ELR (cell line): ENCODE results near the gene ARF6.
"Not testable (repeated sequence)": the region's sequence is repeated elsewhere in the genome, so short reads cannot be mapped to it uniquely, and the experiment has no call there.

Experiments used
- DNase-seq: peaks from one replicate; pipeline ENCODE4 v3.0.0-alpha.2; 2015; ENCODE audit warnings: low read depth

ARF6 gene

DNA sequence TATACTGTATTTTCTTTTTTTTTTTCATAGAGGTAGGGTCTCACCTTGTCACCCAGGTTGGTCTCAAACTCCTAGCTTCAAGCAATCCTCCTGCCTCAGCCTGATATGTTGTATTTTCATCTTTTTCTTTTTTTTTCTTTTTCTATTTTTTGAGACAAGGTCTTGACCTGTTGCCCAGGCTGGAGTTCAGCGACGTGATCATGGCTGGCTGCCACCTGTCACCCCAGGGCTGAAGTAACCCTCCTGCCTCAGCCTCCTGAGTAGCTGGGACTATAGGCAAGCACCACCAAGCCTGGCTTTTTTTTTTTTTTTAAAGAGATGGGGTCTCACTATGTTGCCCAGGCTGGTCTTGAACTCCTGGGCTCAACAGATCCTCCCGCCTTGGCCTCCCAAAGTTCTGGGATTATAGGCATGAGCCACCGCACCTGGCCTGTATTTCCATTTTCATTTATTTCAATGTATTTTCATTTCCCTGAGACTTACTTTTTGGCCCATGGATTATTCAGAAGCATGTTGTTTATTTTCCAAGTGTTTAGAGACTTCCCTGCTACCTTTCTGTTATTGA, 16.2 kb upstream of the ARF6 start:
- no peak for DNase-seq

DNA sequence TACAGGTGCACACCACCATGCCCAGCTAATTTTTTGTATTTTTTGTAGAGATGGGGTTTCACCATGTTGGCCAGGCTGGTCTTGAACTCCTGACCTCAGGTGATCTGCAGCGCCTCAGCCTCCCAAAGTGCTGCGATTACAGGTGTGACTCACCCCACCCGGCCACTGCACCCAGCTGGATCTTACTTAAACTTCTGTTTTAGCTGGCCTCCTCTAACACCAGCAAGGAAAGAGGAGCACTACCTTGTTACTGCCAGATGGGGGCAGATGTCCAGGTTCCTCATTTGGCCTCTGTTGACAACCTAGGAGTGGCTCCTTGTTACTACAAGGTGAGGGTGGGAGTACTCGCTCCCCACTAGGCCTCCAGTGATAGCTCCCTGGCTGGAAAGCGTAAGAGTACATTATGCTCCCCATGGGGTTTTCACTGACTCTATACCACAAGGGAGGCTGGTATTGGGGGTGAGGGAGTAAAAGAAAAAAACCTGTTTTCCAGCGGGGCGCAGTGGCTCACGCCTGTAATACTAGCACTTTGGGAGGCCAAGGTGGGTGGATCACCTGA, 13.2 kb upstream of the ARF6 start:
- peak; percentile 85 for DNase-seq

DNA sequence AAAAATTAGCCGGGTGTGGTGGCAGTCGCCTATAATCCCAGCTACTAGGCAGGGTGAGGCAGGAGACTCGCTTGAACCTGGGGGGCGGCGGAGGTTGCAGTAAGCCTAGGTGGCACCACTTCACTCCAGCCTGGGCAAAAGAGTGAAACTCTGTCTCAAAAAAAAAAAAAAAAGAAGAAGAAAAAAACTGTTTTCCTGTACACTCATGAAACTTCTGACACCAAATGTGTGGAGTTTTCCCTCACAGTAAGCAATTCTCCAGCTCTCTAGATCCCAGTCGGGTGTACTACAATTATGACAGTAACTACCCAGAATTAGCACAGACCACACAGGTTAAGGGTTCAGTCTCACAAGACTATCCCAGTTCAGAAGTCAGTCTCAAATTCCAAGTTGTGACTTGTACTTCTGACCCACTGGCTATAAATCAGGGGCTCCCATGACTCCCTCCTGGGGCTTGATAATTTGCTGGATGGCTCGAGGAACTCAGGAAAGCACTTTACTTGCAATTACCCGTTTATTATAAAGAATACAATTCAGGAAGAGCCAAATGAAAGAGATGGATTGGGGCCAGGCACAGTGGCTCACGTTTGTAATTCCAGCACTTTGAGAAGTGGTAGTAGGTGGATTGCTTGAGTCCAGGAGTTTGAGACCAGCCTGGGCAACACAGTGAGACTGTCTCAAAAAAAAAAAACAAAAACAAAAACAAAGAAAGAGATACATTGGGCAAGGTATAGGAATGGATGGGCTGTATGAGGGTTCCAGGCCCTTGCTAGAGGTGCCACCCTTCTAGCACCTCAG, 12.4 kb upstream of the ARF6 start:
- no peak for DNase-seq

DNA sequence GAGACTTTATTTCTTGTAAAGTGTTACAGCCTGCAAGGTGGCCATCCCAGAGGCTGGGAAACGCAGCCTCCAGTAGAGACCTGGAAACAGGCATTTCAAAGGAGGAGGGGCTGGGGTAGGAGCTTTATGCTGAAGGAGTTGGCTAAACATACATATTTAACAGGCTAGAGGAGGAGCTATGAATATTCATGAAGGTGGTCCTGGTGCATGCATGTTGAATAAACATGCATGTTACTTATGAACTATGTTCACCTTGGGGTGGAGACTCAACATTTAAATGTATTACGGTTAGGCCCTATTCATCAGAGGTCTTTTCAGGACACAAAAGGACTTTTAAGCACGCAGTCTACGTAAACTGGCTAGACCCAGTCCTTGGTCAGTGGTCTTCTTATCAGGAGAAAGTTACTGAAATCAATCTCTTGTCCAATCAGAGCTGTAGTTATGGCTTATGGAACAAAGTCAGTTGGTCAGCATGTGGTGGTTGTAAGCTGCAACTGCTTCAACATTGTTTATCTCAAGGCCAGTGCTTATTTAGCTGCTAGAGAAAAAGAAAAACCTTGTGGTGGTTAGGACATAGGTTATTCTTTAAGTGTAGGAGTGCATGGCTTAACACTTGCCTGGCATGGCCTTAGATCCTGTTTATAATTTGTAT, 11.4 kb upstream of the ARF6 start:
- DNase-seq = no peak

DNA sequence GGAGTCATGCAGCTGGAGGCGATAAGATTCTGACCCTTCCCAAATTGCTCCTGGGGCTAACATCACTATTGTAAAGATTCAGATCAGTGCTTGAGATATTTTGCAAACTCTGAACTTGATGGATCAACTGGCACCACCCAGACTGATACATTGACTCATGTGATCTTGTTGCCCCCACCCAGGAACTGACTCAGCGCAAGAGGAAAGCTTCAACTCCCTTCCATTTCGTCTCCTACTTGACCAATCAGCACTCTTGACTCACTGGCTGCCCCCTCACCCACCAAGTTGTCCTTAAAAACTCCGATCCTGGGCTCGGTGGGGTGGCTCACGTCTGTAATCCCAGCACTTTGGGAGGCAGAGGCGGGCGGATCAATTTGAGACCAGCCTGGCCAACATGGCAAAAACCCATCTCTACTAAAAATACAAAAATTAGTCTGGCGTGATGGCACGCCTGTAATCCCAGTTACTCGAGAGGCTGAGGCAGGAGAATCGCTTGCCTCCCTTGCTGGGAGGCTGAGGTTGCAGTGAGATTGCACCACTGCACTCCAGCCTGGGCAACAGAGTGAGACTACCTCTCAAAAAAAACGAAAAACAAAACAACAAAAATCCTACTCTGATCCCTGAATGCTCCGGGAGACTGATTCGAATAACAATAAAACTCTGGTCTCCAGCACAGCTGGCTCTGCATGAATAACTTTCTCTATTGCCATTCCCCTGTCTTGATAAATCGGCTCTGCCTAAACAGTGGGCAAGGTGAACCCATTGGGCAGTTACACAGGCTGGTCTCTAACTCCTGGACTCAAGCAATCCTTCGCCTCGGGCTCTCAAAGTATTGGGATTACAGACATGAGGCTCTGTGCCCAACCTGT, 9.8 kb upstream of the ARF6 start:
- DNase-seq = peak; percentile 75

DNA sequence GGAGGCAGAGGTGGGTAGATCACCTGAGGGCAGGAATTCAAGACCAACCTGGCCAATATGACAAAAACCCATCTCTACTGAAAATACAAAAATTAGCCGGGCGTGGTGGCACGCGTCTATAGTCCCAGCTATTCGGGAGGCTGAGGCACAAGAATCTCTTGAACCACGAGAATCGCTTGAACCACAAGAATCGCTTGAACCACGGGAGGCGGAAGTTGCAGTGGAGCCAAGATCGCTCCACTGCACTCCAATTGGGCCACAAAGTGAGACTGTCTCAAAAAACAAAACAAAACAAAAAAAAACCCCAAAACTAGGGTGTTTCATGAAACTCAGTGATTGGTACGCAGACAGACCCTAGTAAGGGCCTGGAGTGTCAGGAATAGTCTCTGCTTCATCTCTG, 6.4 kb upstream of the ARF6 start:
- no peak for DNase-seq

DNA sequence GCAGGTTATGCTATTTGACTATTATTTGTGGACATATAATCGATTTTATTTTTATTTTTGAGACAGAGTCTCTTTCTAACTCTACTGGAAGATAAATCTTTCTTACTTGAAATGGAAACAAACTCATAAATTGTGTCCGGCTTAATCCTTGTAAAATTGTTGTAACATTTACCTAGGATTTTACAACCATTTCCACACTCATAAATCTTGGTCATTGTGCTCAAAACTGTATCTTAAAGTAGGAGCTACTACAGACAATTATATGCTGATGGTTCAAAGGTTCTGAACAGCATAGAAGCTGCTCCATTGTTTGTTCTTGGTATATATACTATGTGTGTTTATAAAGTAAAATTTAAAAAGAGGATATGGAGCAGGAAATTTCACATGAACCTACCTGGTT, 4.6 kb upstream of the ARF6 start:
- DNase-seq = no peak

DNA sequence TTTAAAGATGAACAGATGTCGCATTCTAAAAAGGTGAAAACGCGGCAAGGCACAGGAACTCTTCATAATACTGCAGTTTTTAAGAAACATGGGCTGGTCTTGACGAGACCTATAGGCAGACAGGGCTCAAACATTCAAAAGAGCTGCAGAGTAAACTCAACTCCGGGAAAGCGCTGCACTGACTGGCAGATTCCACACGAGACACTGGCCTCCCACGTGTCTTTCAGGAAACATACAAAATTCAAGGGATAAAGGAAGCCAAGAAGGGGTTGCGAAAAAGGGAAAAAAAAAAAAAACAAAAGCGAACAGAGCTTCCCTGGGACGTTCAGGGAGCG, 614 bp upstream of the ARF6 start:
- DNase-seq = peak; percentile 80

DNA sequence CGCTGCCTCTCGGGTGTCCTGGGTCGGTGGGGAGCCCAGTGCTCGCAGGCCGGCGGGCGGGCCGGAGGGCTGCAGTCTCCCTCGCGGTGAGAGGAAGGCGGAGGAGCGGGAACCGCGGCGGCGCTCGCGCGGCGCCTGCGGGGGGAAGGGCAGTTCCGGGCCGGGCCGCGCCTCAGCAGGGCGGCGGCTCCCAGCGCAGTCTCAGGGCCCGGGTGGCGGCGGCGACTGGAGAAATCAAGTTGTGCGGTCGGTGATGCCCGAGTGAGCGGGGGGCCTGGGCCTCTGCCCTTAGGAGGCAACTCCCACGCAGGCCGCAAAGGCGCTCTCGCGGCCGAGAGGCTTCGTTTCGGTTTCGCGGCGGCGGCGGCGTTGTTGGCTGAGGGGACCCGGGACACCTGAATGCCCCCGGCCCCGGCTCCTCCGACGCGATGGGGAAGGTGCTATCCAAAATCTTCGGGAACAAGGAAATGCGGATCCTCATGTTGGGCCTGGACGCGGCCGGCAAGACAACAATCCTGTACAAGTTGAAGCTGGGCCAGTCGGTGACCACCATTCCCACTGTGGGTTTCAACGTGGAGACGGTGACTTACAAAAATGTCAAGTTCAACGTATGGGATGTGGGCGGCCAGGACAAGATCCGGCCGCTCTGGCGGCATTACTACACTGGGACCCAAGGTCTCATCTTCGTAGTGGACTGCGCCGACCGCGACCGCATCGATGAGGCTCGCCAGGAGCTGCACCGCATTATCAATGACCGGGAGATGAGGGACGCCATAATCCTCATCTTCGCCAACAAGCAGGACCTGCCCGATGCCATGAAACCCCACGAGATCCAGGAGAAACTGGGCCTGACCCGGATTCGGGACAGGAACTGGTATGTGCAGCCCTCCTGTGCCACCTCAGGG, 679 bp downstream of the ARF6 start:
- peak; percentile 53 for DNase-seq

DNA sequence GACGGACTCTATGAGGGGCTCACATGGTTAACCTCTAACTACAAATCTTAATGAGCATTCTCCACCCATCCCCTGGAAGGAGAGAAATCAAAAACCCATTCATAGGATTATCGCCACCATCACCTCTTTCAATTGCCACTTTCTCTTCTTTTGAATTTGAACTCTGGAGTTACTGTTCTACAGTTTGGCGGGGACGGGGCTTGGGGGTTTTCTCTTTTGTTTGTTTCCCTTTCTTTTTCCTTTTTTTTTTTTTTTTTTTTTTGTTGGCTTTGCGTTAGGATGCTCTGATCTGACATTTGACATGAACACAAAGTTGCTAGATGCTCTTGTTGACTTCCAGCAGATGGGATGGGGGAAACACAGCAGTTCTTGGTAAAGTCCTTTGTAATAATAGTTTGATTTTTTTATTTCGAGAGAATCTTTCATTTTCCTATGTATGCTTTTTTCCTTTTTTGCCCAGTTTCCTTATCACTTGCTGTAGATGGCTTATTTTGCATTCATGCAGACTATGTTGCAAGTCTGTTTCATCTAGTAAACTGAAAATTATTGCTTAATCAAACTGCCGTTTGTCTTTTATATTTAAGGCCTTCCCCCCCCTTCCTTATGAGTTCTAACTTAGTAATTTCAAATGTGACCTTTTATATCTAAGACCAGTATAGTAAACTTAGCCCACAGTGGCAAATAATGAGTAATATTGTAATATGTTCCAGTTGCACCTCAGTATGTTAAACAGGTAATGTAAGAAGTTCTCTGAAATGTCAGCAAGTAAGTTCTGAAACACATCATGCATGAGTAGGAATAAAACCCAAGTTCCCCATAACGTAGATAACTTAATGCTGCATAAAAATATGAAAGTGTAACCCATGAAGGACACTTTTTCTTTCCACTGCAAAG, 1.6 kb downstream of the ARF6 start:
- DNase-seq = not testable (repeated sequence)

DNA sequence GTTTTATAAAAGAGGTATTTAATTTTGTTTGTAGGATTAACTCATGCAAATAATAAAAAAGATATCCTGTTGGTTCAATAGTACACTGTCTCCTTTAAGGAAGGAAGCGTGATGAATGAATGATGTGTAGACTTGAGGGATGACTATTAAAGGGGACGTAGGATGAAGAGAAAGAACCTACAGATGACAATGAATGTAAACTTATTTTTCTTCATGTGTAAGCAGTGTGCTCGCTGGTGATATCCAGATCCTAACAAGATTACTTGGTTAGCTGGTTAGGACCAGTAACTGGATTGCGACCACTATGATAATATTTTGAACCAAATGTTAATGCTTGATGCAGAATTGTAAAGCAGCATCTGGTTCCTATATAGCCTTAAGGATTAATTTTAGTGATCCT, 2.6 kb downstream of the ARF6 start:
- peak; percentile 63 for DNase-seq

DNA sequence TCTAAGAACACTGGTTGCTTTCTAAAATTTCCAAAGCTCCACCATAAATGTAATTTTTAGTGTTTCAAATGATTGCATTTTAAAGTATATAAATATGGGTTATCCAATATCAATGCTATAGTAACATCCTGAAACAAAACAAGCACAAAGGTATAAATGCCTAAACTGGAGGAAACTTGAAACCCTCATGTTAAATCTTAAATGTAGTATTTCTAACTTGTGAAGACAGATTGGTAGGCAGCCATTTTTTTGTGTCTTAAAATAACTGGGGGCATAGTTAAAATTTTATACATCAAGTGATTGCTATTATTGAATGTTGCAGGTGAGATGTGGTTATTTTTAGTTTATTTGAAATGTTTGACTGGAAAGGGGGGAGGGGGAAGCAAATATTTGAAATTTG, 3.4 kb downstream of the ARF6 start:
- DNase-seq = not testable (repeated sequence)

DNA sequence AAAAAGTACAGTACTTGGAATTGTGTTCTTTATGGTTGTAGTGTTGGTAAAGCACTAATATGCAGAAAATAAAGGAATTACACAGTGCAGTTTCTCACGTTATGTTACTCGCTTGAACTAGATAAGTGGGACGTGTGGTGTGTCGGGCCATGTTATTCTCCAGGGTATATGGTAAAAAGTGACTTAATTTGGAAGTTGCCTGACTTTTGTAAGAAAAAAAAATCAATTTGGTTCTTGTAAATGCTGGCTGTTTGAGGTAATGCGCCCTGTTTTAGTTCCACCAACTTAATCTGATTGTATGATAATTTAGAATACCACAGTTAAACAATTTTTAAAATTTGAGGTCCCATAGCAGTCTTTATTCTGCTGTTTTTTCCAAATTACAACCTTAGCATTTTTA, 4.1 kb downstream of the ARF6 start:
- DNase-seq = peak; percentile 34

DNA sequence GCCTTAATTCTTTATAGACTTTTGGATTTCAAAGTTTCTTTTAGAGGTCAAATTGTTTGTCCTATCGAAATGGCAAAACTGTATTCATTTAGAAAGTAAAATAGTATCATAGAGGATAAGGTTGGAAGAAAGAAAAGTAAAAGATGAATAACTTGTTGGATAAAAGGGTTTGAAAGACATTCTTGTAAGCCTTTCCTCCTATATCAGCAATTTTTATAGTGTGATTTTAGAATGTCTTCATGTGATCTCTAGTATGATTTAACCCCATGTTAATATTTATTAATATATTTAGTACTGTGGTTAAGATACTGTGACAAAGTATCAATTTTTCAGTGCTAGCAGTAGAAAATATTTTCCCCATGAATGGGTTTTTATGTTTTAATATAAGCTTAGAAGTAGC, 4.5 kb downstream of the ARF6 start:
- no peak for DNase-seq

DNA sequence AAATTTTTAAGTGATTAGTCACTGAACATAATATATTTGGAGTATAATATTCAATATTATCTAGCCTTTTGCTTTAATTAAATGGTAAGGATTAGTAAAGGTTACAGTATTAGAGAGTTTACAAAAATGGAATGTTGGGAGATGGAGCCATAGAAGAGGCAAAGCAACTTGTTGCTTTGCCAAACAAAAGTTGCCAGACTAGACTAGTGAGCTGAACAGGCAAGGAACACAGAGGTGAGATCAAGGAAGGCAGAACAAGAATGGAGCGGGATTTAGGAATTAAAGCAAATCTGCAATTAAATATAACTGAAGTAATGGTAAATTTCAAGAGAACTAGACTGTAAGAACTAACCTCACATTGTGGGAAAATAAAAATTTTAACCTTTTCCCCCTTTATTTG, 5.1 kb downstream of the ARF6 start:
- DNase-seq = peak; percentile 35

DNA sequence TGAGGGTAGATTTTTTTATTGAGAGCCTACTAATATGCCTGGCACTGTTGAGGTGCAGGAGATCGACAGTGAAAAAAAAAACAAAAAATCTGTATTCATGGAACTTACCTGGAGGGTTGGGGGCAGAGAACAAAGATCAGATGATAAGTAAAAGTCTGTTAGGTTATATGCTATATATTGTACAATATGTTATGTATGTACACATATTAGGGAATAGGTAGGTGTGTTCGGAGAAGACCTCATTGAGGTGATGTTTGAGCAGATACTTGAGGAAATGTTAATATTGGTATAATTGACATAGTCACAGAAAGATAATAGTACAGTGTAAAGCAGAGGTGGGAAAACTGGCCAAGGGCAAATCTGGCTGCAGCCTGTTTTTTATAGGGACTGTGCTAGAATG, 5.6 kb downstream of the ARF6 start:
- no peak for DNase-seq

DNA sequence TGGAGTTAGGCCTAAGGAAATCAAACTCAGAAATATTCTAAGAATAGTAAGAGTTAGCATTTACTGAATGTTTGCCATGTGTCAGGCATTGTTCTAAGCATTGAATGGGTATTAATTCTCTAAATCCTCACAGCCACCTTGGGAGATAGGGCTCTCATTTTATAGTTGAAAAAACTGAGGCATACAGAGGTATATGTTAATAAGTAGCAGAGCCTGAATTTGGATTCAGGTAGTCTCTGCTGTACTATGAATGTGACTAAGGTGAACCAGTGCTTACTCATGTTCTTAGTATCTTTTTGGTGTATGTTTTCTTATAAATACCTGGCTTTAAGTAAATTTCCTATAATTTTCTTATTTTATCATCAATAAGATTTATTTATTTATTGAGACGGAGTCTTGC, 8.1 kb downstream of the ARF6 start:
- no peak for DNase-seq

DNA sequence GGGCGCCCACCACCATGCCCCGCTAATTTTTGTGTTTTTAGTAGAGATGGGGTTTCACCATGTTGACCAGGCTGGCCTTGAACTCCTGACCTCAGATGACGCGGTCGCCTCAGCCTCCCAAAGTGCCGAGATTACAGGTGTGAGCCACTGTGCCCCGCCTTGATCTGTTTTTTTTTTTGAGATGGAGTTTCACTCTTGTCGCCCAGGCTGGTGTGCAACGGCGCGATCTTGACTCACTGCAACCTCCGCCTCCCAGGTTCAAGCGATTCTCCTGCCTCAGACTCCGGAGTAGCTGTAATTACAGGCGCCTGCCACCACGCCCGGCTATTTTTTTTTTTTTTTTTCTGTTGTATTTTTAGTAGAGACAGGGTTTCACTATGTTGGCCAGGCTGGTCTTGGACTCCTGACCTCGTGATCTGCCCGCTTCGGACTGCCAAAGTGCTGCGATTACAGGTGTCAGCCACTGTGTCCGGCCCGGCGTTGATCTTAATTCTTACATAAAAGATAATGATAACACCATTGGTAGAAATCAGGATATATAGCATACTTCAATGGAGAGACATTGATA, 9.9 kb downstream of the ARF6 start:
- DNase-seq = not testable (repeated sequence)

DNA sequence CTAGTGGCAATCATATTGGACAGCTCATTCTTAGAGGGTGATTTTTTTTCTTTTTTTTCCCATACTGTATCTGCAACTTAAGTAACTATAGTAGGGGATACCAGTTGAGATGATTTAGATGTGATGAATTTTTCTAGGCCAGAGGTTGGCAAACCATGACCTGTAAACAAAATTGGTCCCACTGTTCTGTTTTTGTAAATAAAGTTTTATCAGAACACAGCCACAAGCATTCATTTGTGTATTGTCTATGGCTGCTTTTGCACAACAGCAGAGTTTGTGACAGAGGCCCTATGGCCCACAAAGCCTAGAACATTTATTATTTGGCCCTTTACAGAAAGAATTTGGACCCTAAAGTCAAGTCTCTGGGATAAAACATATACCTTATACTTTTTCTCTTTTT, 11.4 kb downstream of the ARF6 start:
- no peak for DNase-seq

DNA sequence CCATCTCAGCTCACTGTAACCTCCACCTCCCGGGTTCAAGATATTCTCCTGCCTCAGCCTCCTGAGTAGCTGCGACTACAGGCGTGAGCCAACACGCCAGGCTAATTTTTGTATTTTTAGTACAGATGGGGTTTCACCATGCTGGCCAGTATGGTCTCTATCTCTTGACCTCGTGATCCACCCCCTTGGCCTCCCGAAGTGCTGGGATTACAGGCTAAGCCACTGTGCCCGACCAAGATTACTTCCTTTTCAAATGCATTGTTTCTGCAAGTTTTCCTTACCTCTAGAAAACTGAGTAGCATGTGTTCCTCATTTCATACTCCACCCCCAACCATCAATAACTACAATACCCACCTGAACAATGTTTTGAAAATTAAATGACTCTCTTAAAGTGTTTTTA, 13.1 kb downstream of the ARF6 start:
- no peak for DNase-seq
